Parathyroid adenoma (tissue), 2 donors: ENCODE measurements around the gene PKHD1.

Experiments
- H2AFZ ChIP-seq: fragments of 300-600 bp; sonication (generic); one replicate; pipeline ENCODE4 v1.7.0; 2017; ENCODE audit warnings: antibody characterized with exemption, mild to moderate bottlenecking
- H3K27ac ChIP-seq: fragments of 300-600 bp; sonication (generic); one replicate; pipeline ENCODE4 v1.7.0; 2017
- H3K27me3 ChIP-seq: fragments of 300-600 bp; sonication (generic); one replicate; pipeline ENCODE4 v1.7.0; 2017; ENCODE audit warnings: low read length; ENCODE audit not compliant: control insufficient read depth, insufficient read depth
- H3K36me3 ChIP-seq: fragments of 300-600 bp; sonication (generic); one replicate; pipeline ENCODE4 v1.7.0; 2017; ENCODE audit warnings: low read length; ENCODE audit not compliant: control insufficient read depth, insufficient read depth
- H3K4me1 ChIP-seq: fragments of 300-600 bp; sonication (generic); one replicate; pipeline ENCODE4 v1.7.0; 2017; ENCODE audit warnings: control low read depth
- H3K4me2 ChIP-seq: fragments of 300-600 bp; sonication (generic); one replicate; pipeline ENCODE4 v1.7.0; 2017; ENCODE audit warnings: low read length
- H3K4me3 ChIP-seq: fragments of 300-600 bp; sonication (generic); one replicate; pipeline ENCODE4 v1.7.0; 2017; ENCODE audit warnings: low read depth, low read length
- H3K79me2 ChIP-seq: fragments of 300-600 bp; sonication (generic); one replicate; pipeline ENCODE4 v1.7.0; 2017; ENCODE audit warnings: control low read depth
- H3K9ac ChIP-seq: fragments of 300-600 bp; sonication (generic); one replicate; pipeline ENCODE4 v1.7.0; 2017; ENCODE audit warnings: mild to moderate bottlenecking
- H3K9me3 ChIP-seq: fragments of 300-600 bp; sonication (generic); one replicate; pipeline ENCODE4 v1.7.0; 2017; ENCODE audit warnings: low read length; ENCODE audit not compliant: control insufficient read depth
- CTCF ChIP-seq: fragments of 300-600 bp; sonication (generic); IDR thresholded peaks from one replicate; pipeline ENCODE4 v1.7.0; 2017; ENCODE audit warnings: antibody characterized with exemption, mild to moderate bottlenecking
- donor health status: primary hyperparathyroidism.

PKHD1 gene

GRCh38 chr6:51891784-51892183 lies 195.6 kb downstream of the PKHD1 start:
- no peaks in the 10 kb centered on the region for H3K4me1 ChIP-seq
- no peak for TF ChIP-seq CTCF

GRCh38 chr6:51887859-51888258 lies 199.6 kb downstream of the PKHD1 start:
- Histone ChIP-seq H3K36me3 (no peaks in the 10 kb centered on the region), H2AFZ (no peak overlapping the region), H3K27ac (no peak overlapping the region), H3K9ac (no peak overlapping the region), H3K4me1 (no peaks in the 10 kb centered on the region), H3K4me3 (no peak overlapping the region), H3K27me3 (no peaks in the 10 kb centered on the region), H3K4me2 (no peak overlapping the region), H3K9me3 (no peaks in the 10 kb centered on the region), H3K79me2 (no peaks in the 10 kb centered on the region)
- no peak for TF ChIP-seq CTCF

More at GRCh38 chr6:51891784-51892183, 195.6 kb downstream of the PKHD1 start:
- Histone ChIP-seq H3K27ac (no peak overlapping the region), H3K27me3 (no peaks in the 10 kb centered on the region), H3K36me3 (no peaks in the 10 kb centered on the region), H3K4me2 (no peak overlapping the region), H3K4me3 (no peak overlapping the region), H2AFZ (no peak overlapping the region), H3K9ac (no peak overlapping the region), H3K79me2 (no peaks in the 10 kb centered on the region), H3K9me3 (no peaks in the 10 kb centered on the region)

GRCh38 chr6:51885957-51886356 lies 201.5 kb downstream of the PKHD1 start:
- TF ChIP-seq CTCF, result no peak
- Histone ChIP-seq H2AFZ (no peak overlapping the region), H3K9ac (no peak overlapping the region), H3K9me3 (no peaks in the 10 kb centered on the region), H3K4me1 (no peaks in the 10 kb centered on the region), H3K4me2 (no peak overlapping the region), H3K27me3 (no peaks in the 10 kb centered on the region), H3K36me3 (no peaks in the 10 kb centered on the region), H3K4me3 (no peak overlapping the region), H3K79me2 (no peaks in the 10 kb centered on the region), H3K27ac (no peak overlapping the region)

GRCh38 chr6:51868591-51869355 lies 218.6 kb downstream of the PKHD1 start:
- no peak overlapping the region for H2AFZ ChIP-seq
- no peaks in the 10 kb centered on the region for H3K36me3 ChIP-seq
- TF ChIP-seq CTCF, result no peak

GRCh38 chr6:51866867-51867266 lies 220.5 kb downstream of the PKHD1 start:
- H3K4me2 ChIP-seq, result no peak overlapping the region
- H3K4me3 ChIP-seq, result no peak overlapping the region
- TF ChIP-seq CTCF, result no peak
- H3K79me2 ChIP-seq, result no peaks in the 10 kb centered on the region
- H3K27me3 ChIP-seq, result no peaks in the 10 kb centered on the region
- no peak overlapping the region for H3K9ac ChIP-seq
- H3K4me1 ChIP-seq, result no peaks in the 10 kb centered on the region
- H3K9me3 ChIP-seq, result no peaks in the 10 kb centered on the region
- no peak overlapping the region for H2AFZ ChIP-seq
- no peaks in the 10 kb centered on the region for H3K36me3 ChIP-seq
- no peak overlapping the region for H3K27ac ChIP-seq

More at GRCh38 chr6:51868591-51869355, 218.6 kb downstream of the PKHD1 start:
- Histone ChIP-seq H3K9me3 (no peaks in the 10 kb centered on the region), H3K4me3 (no peak overlapping the region), H3K9ac (no peak overlapping the region), H3K79me2 (no peaks in the 10 kb centered on the region), H3K27me3 (no peaks in the 10 kb centered on the region), H3K4me2 (no peak overlapping the region), H3K4me1 (no peaks in the 10 kb centered on the region), H3K27ac (no peak overlapping the region)
